T-cell (primary cell): ENCODE results near the gene NCR3LG1. TPM values are rescaled to one million over a fixed set of nuclear protein-coding genes. Genes with fewer than 3 reads are reported as not detected.
A peak's percentile ranks its signal among the peaks of the same experiment; 100 is the strongest.

Source experiments
- ATAC-seq, 4 experiments: fragments of 200-7000 bp in 3 of 4; fragments of 150-1000 bp in 1 of 4; cut with Tn5 transposase; replicated peaks in 1 of 4; 1 replicate in 3 of 4; 2 replicates in 1 of 4; pipeline ENCODE4 v1.10.0; 2021; ENCODE audit warnings: moderate library complexity in 3 of 4, mild to moderate bottlenecking in 2 of 4, moderate number of reproducible peaks in 1 of 4
- CTCF ChIA-PET, 2 donors: fragments of 300-600 bp; sonication (Branson Sonifier 250); formaldehyde crosslinking; loops; one replicate each; lab custom pipeline; 2022; ENCODE audit warnings: antibody characterized with exemption in 2 of 2; lab: Charles Lee
- POLR2A ChIA-PET, 2 donors: fragments of 300-600 bp; sonication (Branson Sonifier 250); formaldehyde crosslinking; loops; one replicate each; lab custom pipeline; 2022; ENCODE audit warnings: antibody characterized with exemption in 2 of 2; lab: Charles Lee
- DNase-seq, 35 experiments: peaks; one replicate each; pipeline versions ENCODE4 v3.0.0 to v3.0.0-alpha.2; 2013 to 2023
- H3K27ac ChIP-seq: one replicate; pipeline ENCODE4 v1.5.1; 2013; ENCODE audit warnings: low read length
- H3K27me3 ChIP-seq, 2 experiments: replicated peaks in 1 of 2; 1 replicate in 1 of 2; 2 replicates in 1 of 2; pipeline versions ENCODE4 v1.6.1 to v1.7.0; 2013; ENCODE audit warnings: low read length in 1 of 2, mixed read lengths in 1 of 2; ENCODE audit not compliant: control insufficient read depth in 2 of 2, insufficient read depth in 2 of 2; ENCODE audit errors: extremely low read depth in 1 of 2
- H3K36me3 ChIP-seq, 2 donors: 1 replicate in 1 of 2; 2 replicates in 1 of 2; pipeline versions ENCODE4 v1.6.1 to v1.7.0; 2013; ENCODE audit warnings: low read length in 1 of 2; ENCODE audit not compliant: control insufficient read depth in 2 of 2, insufficient read depth in 1 of 2; ENCODE audit errors: extremely low read depth in 1 of 2
- H3K4me1 ChIP-seq, 2 experiments: 1 replicate in 1 of 2; 2 replicates in 1 of 2; pipeline versions ENCODE4 v1.6.1 to v1.7.0; 2013; ENCODE audit warnings: low read length in 2 of 2, mixed read lengths in 1 of 2; ENCODE audit not compliant: insufficient read depth in 2 of 2, control insufficient read depth in 1 of 2; ENCODE audit errors: extremely low read depth in 1 of 2
- H3K4me3 ChIP-seq, 2 donors: 1 replicate in 1 of 2; 2 replicates in 1 of 2; pipeline versions ENCODE4 v1.5.1 to v1.7.0; 2013; ENCODE audit warnings: mild to moderate bottlenecking in 2 of 2, low read length in 1 of 2, moderate library complexity in 1 of 2; ENCODE audit not compliant: control insufficient read depth in 1 of 2; ENCODE audit errors: extremely low read depth in 1 of 2
- H3K9me3 ChIP-seq: 2 replicates; pipeline ENCODE4 v1.7.0; 2013
- H3K27ac Mint-ChIP-seq, 2 donors: one replicate each; pipeline ENCODE4 v1.8.0; 2020 to 2021; ENCODE audit warnings: mild to moderate bottlenecking in 2 of 2, mixed read lengths in 2 of 2
- H3K27me3 Mint-ChIP-seq, 2 donors: one replicate each; pipeline ENCODE4 v1.8.0; 2021 to 2022; ENCODE audit warnings: mixed read lengths in 2 of 2
- H3K36me3 Mint-ChIP-seq: one replicate; pipeline ENCODE4 v1.8.0; 2021; ENCODE audit warnings: mixed read lengths
- H3K4me1 Mint-ChIP-seq, 3 donors: one replicate each; pipeline ENCODE4 v1.8.0; 2020 to 2022; ENCODE audit warnings: mixed read lengths in 3 of 3, mild to moderate bottlenecking in 1 of 3
- H3K4me3 Mint-ChIP-seq, 3 donors: one replicate each; pipeline ENCODE4 v1.8.0; 2020 to 2022; ENCODE audit warnings: mild to moderate bottlenecking in 3 of 3, mixed read lengths in 3 of 3, moderate library complexity in 3 of 3
- H3K9me3 Mint-ChIP-seq, 3 donors: one replicate each; pipeline ENCODE4 v1.8.0; 2020 to 2022; ENCODE audit warnings: mixed read lengths in 3 of 3
- WGBS: methylation state at CpG from one replicate; pipeline ENCODE4 v1.1.5; 2013; ENCODE audit warnings: missing lambda C conversion rate; ENCODE audit not compliant: insufficient coverage; 5-methylcytosine and 5-hydroxymethylcytosine counted together
- total RNA-seq, 35 experiments: library from RNA in 6 of 35; stranded (reverse) in 6 of 35; fragments of 120-200 nt in 1 of 35; gene quantifications; one replicate each; pipeline versions ENCODE4 v1.2.1 to v1.2.4 and lab custom pipeline; 2013 to 2026

NCR3LG1 gene
- total RNA-seq, 5 donors from 2014 or later (not counting 1 experiment from before 2014, with no cell fraction given), result 1.8 to 3.6 (median 2.6) TPM

DNA sequence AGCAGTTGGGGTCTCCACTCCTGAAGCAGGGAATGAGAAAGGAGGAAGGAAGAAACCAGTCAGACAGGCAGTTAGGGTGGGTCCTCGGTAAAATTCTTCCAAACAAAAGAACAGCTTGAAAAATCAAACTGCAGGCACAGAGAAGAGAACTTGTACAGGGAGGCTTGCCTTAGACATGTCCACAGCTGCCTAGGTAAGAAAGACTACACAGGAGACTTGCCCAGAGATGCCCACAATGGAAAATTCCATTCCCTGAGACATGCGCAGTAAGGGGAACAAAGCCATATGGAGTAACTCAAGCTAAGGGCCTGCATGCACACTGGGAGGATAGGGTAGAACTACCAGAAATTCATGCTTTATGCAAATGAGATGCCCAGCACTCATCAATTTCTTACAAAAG is 27.1 kb downstream of the NCR3LG1 start:
- H3K4me3 ChIP-seq, result no peak overlapping the region
- Mint-ChIP-seq H3K9me3 (peaks cover 0 to 3% (median 0%) of the 10 kb centered on the region in 3 donors), H3K27ac (no peak overlapping the region), H3K27me3 (no peaks in the 10 kb centered on the region), H3K4me3 (no peak overlapping the region), H3K4me1 (peaks cover 0 to 2% (median 0%) of the 10 kb centered on the region in 3 donors), H3K36me3 (peaks cover 13% of the 10 kb centered on the region)
- no peaks in the 10 kb centered on the region for H3K4me1 ChIP-seq
- H3K9me3 ChIP-seq, result no peaks in the 10 kb centered on the region
- CTCF ChIA-PET, result interaction anchor here in 1 of 2 donors (0.8 to 1.9 kb wide), 2 partner anchors 149 kb away, joined by 3 to 5 read pairs; no protein-coding TSS in a partner anchor
- ATAC-seq (no peak), DNase-seq (no peak)
- H3K27me3 ChIP-seq, result no peaks in the 10 kb centered on the region
- no peak overlapping the region for H3K27ac ChIP-seq
- POLR2A ChIA-PET, result no interaction called here
- WGBS, result 100% methylated on average over 1 of the region's 2 CpGs
- H3K36me3 ChIP-seq, result no peaks in the 10 kb centered on the region

DNA sequence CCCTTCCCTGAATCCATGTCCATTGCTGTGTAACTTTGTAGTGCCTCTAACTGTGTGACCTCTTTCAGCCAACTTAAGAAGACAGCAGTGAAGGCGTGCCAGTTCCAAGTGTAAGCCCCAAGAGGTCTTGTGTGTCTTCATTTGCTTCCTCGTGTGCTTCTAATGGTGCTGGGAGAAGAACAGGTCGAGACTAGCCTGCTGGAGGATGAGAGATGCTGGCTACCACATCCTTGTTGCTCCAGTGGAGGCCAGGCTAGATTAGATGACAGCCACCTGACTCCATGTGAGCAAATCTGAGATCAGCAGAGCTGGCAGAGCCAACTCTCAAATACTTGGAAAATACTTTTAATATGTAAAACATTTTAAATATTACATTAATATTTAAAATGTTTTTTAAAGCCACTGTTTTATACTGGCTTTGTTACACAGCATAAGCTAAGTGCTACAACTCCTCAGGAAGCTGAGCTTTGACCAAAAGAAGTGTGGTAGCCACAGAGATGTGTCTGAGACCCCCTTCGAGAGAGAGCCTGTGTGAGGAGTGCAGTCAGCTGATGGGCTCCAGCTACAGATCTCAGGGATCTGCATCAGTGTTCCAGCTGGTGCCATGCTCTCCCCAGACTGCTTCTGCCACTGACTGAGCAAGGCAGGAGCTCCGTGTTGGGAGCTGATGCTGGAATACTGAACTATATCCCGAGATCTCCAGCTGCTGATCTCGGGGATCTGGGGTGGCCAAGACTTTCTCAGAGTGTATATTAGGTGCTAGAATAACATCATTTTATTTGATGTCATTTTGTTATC is 28.0 kb downstream of the NCR3LG1 start:
- peaks cover 0 to 3% of the 10 kb centered on the region in 2 experiments for H3K27me3 ChIP-seq
- ChIA-PET POLR2A (no interaction called here), CTCF (interaction anchor here in 1 of 2 donors (0.8 to 1.9 kb wide), 3 partner anchors 127 to 150 kb away, joined by 3 to 5 read pairs (median 3); no protein-coding TSS in a partner anchor)
- WGBS, result 75% methylated on average over 6 of the region's 7 CpGs
- no peak overlapping the region for H3K27ac ChIP-seq
- Mint-ChIP-seq H3K4me1 (peaks cover 0 to 4% (median 0%) of the 10 kb centered on the region in 3 donors), H3K9me3 (peaks cover 0 to 3% (median 0%) of the 10 kb centered on the region in 3 donors), H3K27ac (no peak overlapping the region), H3K4me3 (no peak overlapping the region), H3K27me3 (no peaks in the 10 kb centered on the region), H3K36me3 (peaks cover 7% of the 10 kb centered on the region)
- H3K9me3 ChIP-seq, result no peaks in the 10 kb centered on the region
- H3K36me3 ChIP-seq, result no peaks in the 10 kb centered on the region
- no peak overlapping the region for H3K4me3 ChIP-seq
- H3K4me1 ChIP-seq, result peaks cover 0 to 2% of the 10 kb centered on the region in 2 experiments
- ATAC-seq (no peak), DNase-seq (no peak)

DNA sequence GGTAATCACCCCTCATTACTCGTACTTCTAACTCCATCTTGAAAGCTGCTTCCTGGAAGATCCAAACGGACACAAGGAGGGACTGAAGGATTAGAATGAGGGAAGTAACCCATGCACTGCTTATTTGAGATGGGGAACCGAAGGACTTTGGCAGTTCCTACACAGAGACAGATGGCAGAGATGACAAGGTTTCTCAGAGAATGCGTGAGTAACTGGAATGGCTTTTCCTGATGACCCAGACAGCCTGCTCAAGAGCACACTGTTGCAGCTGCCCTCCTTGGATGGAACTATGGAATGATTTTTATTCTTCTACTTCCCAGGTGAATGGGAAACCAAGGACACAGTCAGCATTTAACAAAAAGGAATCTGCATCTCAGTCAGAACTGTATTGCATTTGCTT is 29.6 kb downstream of the NCR3LG1 start:
- peaks cover 0 to 4% (median 0%) of the 10 kb centered on the region in 3 donors for H3K4me1 Mint-ChIP-seq
- Histone ChIP-seq H3K27ac (no peak overlapping the region), H3K4me3 (no peak overlapping the region), H3K9me3 (no peaks in the 10 kb centered on the region), H3K36me3 (no peaks in the 10 kb centered on the region), H3K4me1 (peaks cover 0 to 2% of the 10 kb centered on the region in 2 experiments), H3K27me3 (peaks cover 0 to 6% of the 10 kb centered on the region in 2 experiments)
- ChIA-PET POLR2A (no interaction called here), CTCF (no interaction called here)
- WGBS, result no CpG with 5 or more reads among the region's 4 CpGs
- H3K27me3 Mint-ChIP-seq, result no peaks in the 10 kb centered on the region
- H3K27ac Mint-ChIP-seq, result no peak overlapping the region
- peaks cover 0 to 3% (median 0%) of the 10 kb centered on the region in 3 donors for H3K9me3 Mint-ChIP-seq
- ATAC-seq (no peak), DNase-seq (no peak)
- H3K36me3 Mint-ChIP-seq, result peaks cover 3% of the 10 kb centered on the region
- no peak overlapping the region for H3K4me3 Mint-ChIP-seq

DNA sequence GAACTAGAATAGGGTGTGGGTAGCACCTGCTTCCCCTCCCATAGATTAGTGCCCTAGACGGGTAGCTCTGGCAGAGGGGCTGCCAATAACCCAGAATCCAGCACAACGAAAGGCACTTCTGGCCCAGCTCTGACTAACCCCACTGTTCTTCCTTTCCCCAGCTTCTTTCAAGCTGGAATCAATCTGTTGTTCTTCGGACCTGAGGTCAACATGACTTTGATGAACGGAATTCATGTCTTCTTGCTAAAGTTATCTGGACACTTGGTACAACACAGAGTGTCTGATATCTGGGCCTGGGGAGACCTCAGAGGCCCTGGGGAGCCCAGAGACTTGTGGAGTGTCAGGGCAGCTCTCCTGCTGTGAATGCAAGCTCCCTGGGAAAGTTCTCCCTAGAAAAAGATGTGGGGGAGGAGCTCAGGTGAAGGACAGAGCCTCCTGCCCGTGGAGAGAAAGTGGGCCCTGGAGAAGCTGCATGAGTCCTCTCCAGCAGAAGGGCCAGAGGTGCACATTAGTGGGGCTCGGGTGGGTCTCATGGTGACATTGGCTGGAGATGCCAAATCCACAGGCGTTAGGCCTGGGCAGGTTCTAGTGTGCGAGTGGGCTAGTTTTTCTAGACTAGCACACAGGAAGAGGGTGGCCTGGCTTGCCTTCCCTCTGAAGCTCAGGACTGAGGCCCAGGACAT is 30.6 kb downstream of the NCR3LG1 start:
- Histone ChIP-seq H3K4me1 (peaks cover 0 to 2% of the 10 kb centered on the region in 2 experiments), H3K9me3 (no peaks in the 10 kb centered on the region), H3K4me3 (no peak overlapping the region), H3K27ac (no peak overlapping the region), H3K36me3 (no peaks in the 10 kb centered on the region), H3K27me3 (peaks cover 0 to 6% of the 10 kb centered on the region in 2 experiments)
- Mint-ChIP-seq H3K9me3 (peaks cover 0 to 3% (median 0%) of the 10 kb centered on the region in 3 donors), H3K4me3 (no peak overlapping the region), H3K36me3 (peaks cover 3% of the 10 kb centered on the region), H3K27ac (no peak overlapping the region), H3K4me1 (peaks cover 0 to 4% (median 0%) of the 10 kb centered on the region in 3 donors), H3K27me3 (no peaks in the 10 kb centered on the region)
- 72% methylated on average over 4 of the region's 8 CpGs for WGBS
- ChIA-PET CTCF (interaction anchor here (0.6 to 2.0 kb wide), 6 partner anchors 13 to 167 kb away, joined by 3 to 10 read pairs (median 3); no protein-coding TSS in a partner anchor), POLR2A (no interaction called here)
- DNase-seq (no peak), ATAC-seq (no peak)

DNA sequence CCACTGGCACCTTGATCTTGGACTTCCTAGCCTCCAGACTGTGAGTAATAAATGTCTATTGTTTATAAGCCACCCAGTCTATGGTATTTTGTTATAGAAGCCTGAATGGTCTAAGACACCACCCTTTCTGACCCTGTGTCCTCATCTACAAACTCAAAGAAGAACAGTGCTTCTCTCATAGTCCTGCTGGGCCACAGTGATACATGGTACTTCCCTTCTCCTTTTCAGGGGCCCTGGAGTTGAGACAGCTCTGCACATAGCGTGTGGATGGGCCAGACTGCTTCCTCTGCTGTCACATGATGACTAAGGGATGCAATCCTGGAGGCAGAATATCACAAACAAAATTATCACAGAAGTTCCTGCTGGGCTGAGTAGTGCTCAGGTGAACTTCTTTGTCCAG is 31.9 kb downstream of the NCR3LG1 start:
- peaks cover 0 to 4% of the 10 kb centered on the region in 2 experiments for H3K4me1 ChIP-seq
- no peak overlapping the region for H3K4me3 ChIP-seq
- Mint-ChIP-seq H3K9me3 (peaks cover 0 to under 1% (median 0%) of the 10 kb centered on the region in 3 donors), H3K4me3 (no peak overlapping the region), H3K27me3 (no peaks in the 10 kb centered on the region), H3K36me3 (peaks cover under 1% of the 10 kb centered on the region), H3K4me1 (peaks cover 0 to 4% (median 0%) of the 10 kb centered on the region in 3 donors), H3K27ac (no peak overlapping the region)
- POLR2A ChIA-PET, result interaction anchor here in 1 of 2 donors (0.5 kb wide), 1 partner anchor 302 kb away, joined by 7 read pairs; no protein-coding TSS in a partner anchor
- no peaks in the 10 kb centered on the region for H3K9me3 ChIP-seq
- DNase-seq (no peak), ATAC-seq (no peak)
- CTCF ChIA-PET, result interaction anchor here (0.5 to 2.0 kb wide), 17 partner anchors 8 to 597 kb away, joined by 3 to 12 read pairs (median 4); partner anchors contain the start of gene NCR3LG1 (in 1 of the 2)
- no peaks in the 10 kb centered on the region for H3K36me3 ChIP-seq
- WGBS, result no CpG with 5 or more reads among the region's 1 CpG
- H3K27me3 ChIP-seq, result peaks cover 0 to 9% of the 10 kb centered on the region in 2 experiments
- no peak overlapping the region for H3K27ac ChIP-seq

DNA sequence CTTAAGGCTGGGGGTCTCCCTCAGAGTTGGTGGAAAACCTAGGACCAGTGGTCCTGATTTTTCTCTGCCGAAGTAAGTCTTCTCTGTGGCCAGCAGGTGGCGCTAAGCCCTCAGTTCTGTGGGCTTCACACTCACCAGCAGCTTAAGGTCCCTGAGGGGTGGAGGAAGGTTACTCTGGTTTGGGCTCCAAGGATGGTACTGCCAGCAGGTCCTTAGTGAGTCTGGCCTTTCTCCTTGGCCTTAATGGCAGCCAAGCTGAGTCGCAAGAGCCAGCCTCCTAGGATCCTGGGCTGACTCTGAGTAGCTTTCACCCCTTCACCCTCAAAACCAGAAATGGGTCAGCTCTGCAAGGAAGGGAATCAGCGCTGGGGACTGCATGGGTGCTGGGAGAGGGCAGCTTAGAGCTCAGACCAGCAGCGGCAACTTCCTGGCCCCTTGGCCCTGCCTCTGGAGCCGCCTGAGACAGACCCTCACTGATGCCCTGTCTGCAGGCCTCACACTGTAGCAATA is 32.5 kb downstream of the NCR3LG1 start:
- ChIA-PET POLR2A (interaction anchor here in 1 of 2 donors (0.5 kb wide), 1 partner anchor 302 kb away, joined by 7 read pairs; no protein-coding TSS in a partner anchor), CTCF (interaction anchor here (0.5 to 2.0 kb wide), 16 partner anchors 9 to 598 kb away, joined by 3 to 12 read pairs (median 4); partner anchors contain the start of gene NCR3LG1 (in 1 of the 2))
- Histone ChIP-seq H3K27ac (no peak overlapping the region), H3K9me3 (no peaks in the 10 kb centered on the region), H3K4me3 (no peak overlapping the region), H3K27me3 (peaks cover 0 to 12% of the 10 kb centered on the region in 2 experiments), H3K4me1 (peaks cover 0 to 8% of the 10 kb centered on the region in 2 experiments), H3K36me3 (no peaks in the 10 kb centered on the region)
- ATAC-seq, result peak; percentile 47 to 68 (median 60)
- peaks cover 0 to 4% (median 0%) of the 10 kb centered on the region in 3 donors for H3K4me1 Mint-ChIP-seq
- H3K9me3 Mint-ChIP-seq, result no peaks in the 10 kb centered on the region
- DNase-seq, result peak; percentile 42 to 90 (median 68)
- no peaks in the 10 kb centered on the region for H3K36me3 Mint-ChIP-seq
- WGBS, result 58% methylated on average over 5 of the region's 6 CpGs
- no peak overlapping the region for H3K4me3 Mint-ChIP-seq
- H3K27ac Mint-ChIP-seq, result no peak overlapping the region
- H3K27me3 Mint-ChIP-seq, result no peaks in the 10 kb centered on the region
